ENCODE data around the gene DLK2.

- TF ChIP-seq CTCF (conservative IDR thresholded peaks at IDR 0.05) (no peak), EZH2 (IDR thresholded peaks at IDR 0.05; ENCODE audit: low read depth) (no peak)
These were observed 19.5 kb downstream of the DLK2 start for GRCh38 chr6:43435682-43436437.

Measured in PC-9 (cell line).